Neural progenitor cell (in vitro differentiated cells): ENCODE results near the gene RAI1. TPM values are rescaled to one million over a fixed set of nuclear protein-coding genes. Genes with fewer than 3 reads are reported as not detected.

Experiments used
- DNase-seq: peaks from one replicate; pipeline ENCODE4 v3.0.0-alpha.2; 2016; ENCODE audit warnings: low spot score
- H2AFZ ChIP-seq: fragments of 200-600 bp; sonication (generic); replicated peaks from 2 replicates; pipeline ENCODE4 v1.6.1; 2016; ENCODE audit warnings: antibody characterized with exemption
- H3F3A ChIP-seq: fragments of 200-600 bp; sonication (generic); 2 replicates; pipeline ENCODE4 v1.6.1; 2016; ENCODE audit warnings: antibody characterized with exemption, low read depth
- H3K27ac ChIP-seq: fragments of 200-600 bp; sonication (generic); 2 replicates; pipeline ENCODE4 v1.5.1; 2016; ENCODE audit warnings: mild to moderate bottlenecking
- H3K27me3 ChIP-seq: fragments of 200-600 bp; sonication (generic); 2 replicates; pipeline ENCODE4 v1.6.1; 2016; ENCODE audit warnings: mild to moderate bottlenecking, moderate library complexity
- H3K36me3 ChIP-seq: fragments of 200-600 bp; sonication (generic); 2 replicates; pipeline ENCODE4 v1.5.1; 2016
- H3K4me1 ChIP-seq: fragments of 200-600 bp; sonication (generic); 2 replicates; pipeline ENCODE4 v1.6.1; 2016; ENCODE audit warnings: mixed run types
- H3K4me2 ChIP-seq: fragments of 200-600 bp; sonication (generic); 2 replicates; pipeline ENCODE4 v1.6.1; 2016
- H3K4me3 ChIP-seq: fragments of 200-600 bp; sonication (generic); 2 replicates; pipeline ENCODE4 v1.5.1; 2016
- H3K79me2 ChIP-seq: fragments of 200-600 bp; sonication (generic); 2 replicates; pipeline ENCODE4 v1.6.1; 2016; ENCODE audit warnings: low read depth
- H3K9ac ChIP-seq: fragments of 200-600 bp; sonication (generic); 2 replicates; pipeline ENCODE4 v1.6.1; 2016
- H3K9me3 ChIP-seq: fragments of 200-600 bp; sonication (generic); 2 replicates; pipeline ENCODE4 v1.5.1; 2016; ENCODE audit warnings: low read depth
- H4K20me1 ChIP-seq: fragments of 200-600 bp; sonication (generic); 2 replicates; pipeline ENCODE4 v1.6.1; 2016; ENCODE audit warnings: low read depth
- H3K27ac Mint-ChIP-seq: 3 replicates; pipeline ENCODE4 v1.8.0; 2021; ENCODE audit warnings: mixed read lengths
- H3K27me3 Mint-ChIP-seq: 2 replicates; pipeline ENCODE4 v1.8.0; 2022; ENCODE audit warnings: low read depth, mild to moderate bottlenecking, inconsistent platforms, moderate library complexity, mixed read lengths; ENCODE audit not compliant: insufficient read depth
- H3K36me3 Mint-ChIP-seq: 3 replicates; pipeline ENCODE4 v1.8.0; 2021; ENCODE audit warnings: mixed read lengths
- H3K4me1 Mint-ChIP-seq: 3 replicates; pipeline ENCODE4 v1.8.0; 2021; ENCODE audit warnings: mixed read lengths
- H3K4me3 Mint-ChIP-seq: 3 replicates; pipeline ENCODE4 v1.8.0; 2021; ENCODE audit warnings: mild to moderate bottlenecking, moderate library complexity, mixed read lengths
- H3K9me3 Mint-ChIP-seq: 3 replicates; pipeline ENCODE4 v1.8.0; 2020; ENCODE audit warnings: mixed read lengths
- CTCF ChIP-seq: fragments of 200-600 bp; sonication (generic); IDR thresholded peaks from 2 replicates; pipeline ENCODE4 v1.5.1; 2017; ENCODE audit warnings: antibody characterized with exemption, mild to moderate bottlenecking
- EZH2 ChIP-seq: fragments of 200-600 bp; sonication (generic); IDR thresholded peaks from 2 replicates; pipeline ENCODE4 v1.6.1; 2017; ENCODE audit warnings: antibody characterized with exemption, mild to moderate bottlenecking, moderate library complexity
- EZH2phosphoT487 ChIP-seq: fragments of 200-600 bp; sonication (generic); IDR thresholded peaks from 2 replicates; pipeline ENCODE4 v1.6.1; 2017; ENCODE audit warnings: antibody characterized with exemption
- total RNA-seq: library from RNA; depleted of rRNA; stranded (reverse); fragments of >200 nt; gene quantifications from 2 replicates; pipeline ENCODE4 v1.2.3, GENCODE V29; 2015; ENCODE audit warnings: low replicate concordance

Gene RAI1
- total RNA-seq, 1 donor from 2014 or later = 27.4 TPM

- H3K27me3 ChIP-seq = peaks cover 92% of the 10 kb centered on the region
- H4K20me1 ChIP-seq = peaks cover 52% of the 10 kb centered on the region
- H3K4me2 ChIP-seq = peak overlapping the region; percentile 95
- H2AFZ ChIP-seq = no peak overlapping the region
- peak overlapping the region; percentile 74 for H3K4me3 ChIP-seq
- peak overlapping the region; percentile 97 for H3K27ac Mint-ChIP-seq
- H3K4me1 ChIP-seq = peaks cover 26% of the 10 kb centered on the region
- H3K9me3 ChIP-seq = no peaks in the 10 kb centered on the region
- peak overlapping the region; percentile 96 for H3K4me3 Mint-ChIP-seq
- peaks cover 30% of the 10 kb centered on the region for H3F3A ChIP-seq
- peaks cover 48% of the 10 kb centered on the region for H3K79me2 ChIP-seq
- no peaks in the 10 kb centered on the region for H3K36me3 ChIP-seq
- H3K9me3 Mint-ChIP-seq = no peaks in the 10 kb centered on the region
- no peak overlapping the region for H3K9ac ChIP-seq
- H3K27ac ChIP-seq = no peak overlapping the region
- peaks cover 2% of the 10 kb centered on the region for H3K36me3 Mint-ChIP-seq
- peaks cover 51% of the 10 kb centered on the region for H3K4me1 Mint-ChIP-seq
- H3K27me3 Mint-ChIP-seq = peaks cover 11% of the 10 kb centered on the region
- TF ChIP-seq CTCF (no peak), EZH2phosphoT487 (peak; percentile 14), EZH2 (peak; percentile 55)
- DNase-seq = peak; percentile 82
Measured at GRCh38 chr17:17682737-17683680, 1.8 kb downstream of the RAI1 start.

- H3K4me1 ChIP-seq = peaks cover 26% of the 10 kb centered on the region
- H3K4me2 ChIP-seq = peak overlapping the region; percentile 95
- peaks cover 30% of the 10 kb centered on the region for H3F3A ChIP-seq
- no peak overlapping the region for H3K9ac ChIP-seq
- H3K9me3 ChIP-seq = no peaks in the 10 kb centered on the region
- H3K4me3 ChIP-seq = peak overlapping the region; percentile 74
- H3K27ac ChIP-seq = no peak overlapping the region
- TF ChIP-seq EZH2phosphoT487 = no peak
- Mint-ChIP-seq H3K27ac (peak overlapping the region; percentile 97), H3K4me1 (peaks cover 48% of the 10 kb centered on the region), H3K9me3 (no peaks in the 10 kb centered on the region), H3K27me3 (peaks cover 11% of the 10 kb centered on the region), H3K4me3 (peak overlapping the region; percentile 96), H3K36me3 (peaks cover 2% of the 10 kb centered on the region)
- H3K27me3 ChIP-seq = peaks cover 83% of the 10 kb centered on the region
- no peak overlapping the region for H2AFZ ChIP-seq
- peaks cover 56% of the 10 kb centered on the region for H3K79me2 ChIP-seq
- DNase-seq = no peak
- no peaks in the 10 kb centered on the region for H3K36me3 ChIP-seq
- H4K20me1 ChIP-seq = peaks cover 59% of the 10 kb centered on the region
Measured at GRCh38 chr17:17683710-17684365, 2.6 kb downstream of the RAI1 start.

- H3K4me2 ChIP-seq = no peak overlapping the region
- peaks cover 26% of the 10 kb centered on the region for H3K4me1 ChIP-seq
- TF ChIP-seq CTCF = no peak
- TF ChIP-seq EZH2 = no peak
- TF ChIP-seq EZH2phosphoT487 = no peak
- peaks cover 72% of the 10 kb centered on the region for H4K20me1 ChIP-seq
- DNase-seq = no peak
- Mint-ChIP-seq H3K36me3 (peaks cover 2% of the 10 kb centered on the region), H3K9me3 (no peaks in the 10 kb centered on the region), H3K4me3 (peak overlapping the region; percentile 96), H3K27me3 (peaks cover 11% of the 10 kb centered on the region), H3K4me1 (peaks cover 51% of the 10 kb centered on the region), H3K27ac (peak overlapping the region; percentile 80)
- no peaks in the 10 kb centered on the region for H3K36me3 ChIP-seq
- no peaks in the 10 kb centered on the region for H3K9me3 ChIP-seq
- H3K27ac ChIP-seq = no peak overlapping the region
- no peak overlapping the region for H3K4me3 ChIP-seq
- H2AFZ ChIP-seq = no peak overlapping the region
- H3K79me2 ChIP-seq = peaks cover 69% of the 10 kb centered on the region
- H3K9ac ChIP-seq = no peak overlapping the region
- peaks cover 29% of the 10 kb centered on the region for H3F3A ChIP-seq
- peaks cover 70% of the 10 kb centered on the region for H3K27me3 ChIP-seq
Measured at GRCh38 chr17:17684906-17685774, 3.9 kb downstream of the RAI1 start.
